ENCODE data around the gene FBXL22. TPM values are rescaled to one million over a fixed set of nuclear protein-coding genes. Genes with fewer than 3 reads are reported as not detected.

The FBXL22 gene
- polyA plus RNA-seq, 1 donor = 6.3 TPM

GRCh38 chr15:63630036-63630751 is 33.0 kb downstream of the FBXL22 start:
- no peaks in the 10 kb centered on the region for H3K4me1 ChIP-seq (ENCODE audit: control insufficient read depth, insufficient read depth, low read length)
- no peaks in the 10 kb centered on the region for H3K27me3 ChIP-seq (ENCODE audit: control insufficient read depth, insufficient read depth, low read length)
- H3K36me3 ChIP-seq (ENCODE audit: control insufficient read depth, insufficient read depth, low read length) = peaks cover 77% of the 10 kb centered on the region
- no peak overlapping the region for H3K4me3 ChIP-seq (ENCODE audit: low read length)
- 100% methylated on average over 2 of the region's 7 CpGs for WGBS (ENCODE audit: insufficient coverage, low lambda C conversion rate)
- no peak overlapping the region for H3K27ac ChIP-seq (ENCODE audit: low read length)
- no peaks in the 10 kb centered on the region for H3K9me3 ChIP-seq (ENCODE audit: control insufficient read depth, low read depth, low read length)
- no peak for DNase-seq

- H3K27me3 ChIP-seq (ENCODE audit: control insufficient read depth, insufficient read depth, low read length) = no peaks in the 10 kb centered on the region
- peaks cover 68% of the 10 kb centered on the region for H3K36me3 ChIP-seq (ENCODE audit: control insufficient read depth, insufficient read depth, low read length)
- H3K9me3 ChIP-seq (ENCODE audit: control insufficient read depth, low read depth, low read length) = no peaks in the 10 kb centered on the region
- 100% methylated on average over 1 of the region's 2 CpGs for WGBS (ENCODE audit: insufficient coverage, low lambda C conversion rate)
- no peak overlapping the region for H3K4me3 ChIP-seq (ENCODE audit: low read length)
- H3K27ac ChIP-seq (ENCODE audit: low read length) = no peak overlapping the region
- DNase-seq = no peak
- H3K4me1 ChIP-seq (ENCODE audit: control insufficient read depth, insufficient read depth, low read length) = no peaks in the 10 kb centered on the region
Observed at GRCh38 chr15:63633312-63633711, 36.1 kb downstream of the FBXL22 start.

GRCh38 chr15:63634154-63634553 is 37.0 kb downstream of the FBXL22 start:
- H3K36me3 ChIP-seq (ENCODE audit: control insufficient read depth, insufficient read depth, low read length) = peaks cover 69% of the 10 kb centered on the region
- H3K4me1 ChIP-seq (ENCODE audit: control insufficient read depth, insufficient read depth, low read length) = no peaks in the 10 kb centered on the region
- H3K27ac ChIP-seq (ENCODE audit: low read length) = no peak overlapping the region
- no peak for DNase-seq
- 80% methylated on average over 1 of the region's 1 CpG for whole genome bisulfite sequencing (ENCODE audit: insufficient coverage, low lambda C conversion rate)
- no peak overlapping the region for H3K4me3 ChIP-seq (ENCODE audit: low read length)
- no peaks in the 10 kb centered on the region for H3K27me3 ChIP-seq (ENCODE audit: control insufficient read depth, insufficient read depth, low read length)
- H3K9me3 ChIP-seq (ENCODE audit: control insufficient read depth, low read depth, low read length) = no peaks in the 10 kb centered on the region

GRCh38 chr15:63636518-63637061 is 39.4 kb downstream of the FBXL22 start:
- DNase-seq = no peak
- WGBS (ENCODE audit: insufficient coverage, low lambda C conversion rate) = no CpG with 5 or more reads among the region's 9 CpGs
- H3K4me1 ChIP-seq (ENCODE audit: control insufficient read depth, insufficient read depth, low read length) = no peaks in the 10 kb centered on the region
- H3K27ac ChIP-seq (ENCODE audit: low read length) = no peak overlapping the region
- no peaks in the 10 kb centered on the region for H3K9me3 ChIP-seq (ENCODE audit: control insufficient read depth, low read depth, low read length)
- H3K4me3 ChIP-seq (ENCODE audit: low read length) = no peak overlapping the region
- no peaks in the 10 kb centered on the region for H3K27me3 ChIP-seq (ENCODE audit: control insufficient read depth, insufficient read depth, low read length)
- H3K36me3 ChIP-seq (ENCODE audit: control insufficient read depth, insufficient read depth, low read length) = peaks cover 66% of the 10 kb centered on the region

DNA sequence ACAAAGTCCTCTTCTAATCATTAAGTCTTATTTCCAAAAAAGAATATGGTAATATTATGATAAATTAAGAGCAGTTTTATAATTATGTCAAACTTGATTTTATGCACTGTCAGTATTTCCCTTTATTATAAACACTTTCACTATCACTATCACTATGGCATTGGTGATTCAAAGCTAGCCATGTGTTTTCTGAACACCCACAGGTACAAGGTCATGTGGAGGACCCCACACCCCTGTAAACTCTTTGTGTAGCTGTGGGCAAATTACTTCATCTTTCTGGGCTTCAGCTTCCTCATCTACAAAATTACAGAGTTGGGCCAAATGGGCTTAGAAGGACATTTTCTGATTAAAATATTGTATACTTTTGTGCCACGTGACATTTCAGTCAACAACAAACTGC is 41.7 kb downstream of the FBXL22 start:
- no peaks in the 10 kb centered on the region for H3K9me3 ChIP-seq (ENCODE audit: control insufficient read depth, low read depth, low read length)
- H3K4me3 ChIP-seq (ENCODE audit: low read length) = no peak overlapping the region
- no peaks in the 10 kb centered on the region for H3K27me3 ChIP-seq (ENCODE audit: control insufficient read depth, insufficient read depth, low read length)
- WGBS (ENCODE audit: insufficient coverage, low lambda C conversion rate) = no CpG with 5 or more reads among the region's 1 CpG
- H3K27ac ChIP-seq (ENCODE audit: low read length) = no peak overlapping the region
- no peaks in the 10 kb centered on the region for H3K4me1 ChIP-seq (ENCODE audit: control insufficient read depth, insufficient read depth, low read length)
- H3K36me3 ChIP-seq (ENCODE audit: control insufficient read depth, insufficient read depth, low read length) = peaks cover 60% of the 10 kb centered on the region
- DNase-seq = no peak

DNA sequence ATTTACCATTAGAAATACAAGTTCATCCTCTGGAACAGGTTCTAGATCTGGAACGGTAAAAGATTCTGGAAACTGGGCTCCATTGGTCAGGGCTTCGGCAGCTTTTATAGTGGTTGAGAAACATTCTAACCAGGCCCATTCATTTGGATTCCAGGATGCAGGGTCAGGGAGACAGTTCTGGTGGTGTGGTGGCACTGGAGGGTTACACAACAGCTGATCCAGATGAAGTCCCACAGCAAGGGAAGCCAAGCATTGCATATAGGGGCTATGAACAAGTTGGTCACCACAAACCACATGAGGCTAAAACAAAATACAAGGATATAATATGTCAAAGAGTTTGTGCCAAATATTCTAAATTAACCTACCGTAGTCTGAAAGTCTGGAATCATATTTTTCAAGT is 43.0 kb downstream of the FBXL22 start:
- Histone ChIP-seq H3K4me1 (ENCODE audit: control insufficient read depth, insufficient read depth, low read length) (no peaks in the 10 kb centered on the region), H3K9me3 (ENCODE audit: control insufficient read depth, low read depth, low read length) (no peaks in the 10 kb centered on the region), H3K27ac (ENCODE audit: low read length) (no peak overlapping the region), H3K36me3 (ENCODE audit: control insufficient read depth, insufficient read depth, low read length) (peaks cover 62% of the 10 kb centered on the region), H3K4me3 (ENCODE audit: low read length) (no peak overlapping the region), H3K27me3 (ENCODE audit: control insufficient read depth, insufficient read depth, low read length) (no peaks in the 10 kb centered on the region)
- no peak for DNase-seq
- WGBS (ENCODE audit: insufficient coverage, low lambda C conversion rate) = 100% methylated on average over 1 of the region's 3 CpGs

Other genes starting within 250 kb of the FBXL22 start
- 1.0 TPM for gene CA12, start 215.5 kb upstream of the FBXL22 start, polyA plus RNA-seq
- 32.7 TPM for gene USP3, start 92.8 kb upstream of the FBXL22 start, polyA plus RNA-seq
- gene HERC1, start 236.6 kb downstream of the FBXL22 start, polyA plus RNA-seq = 51.1 TPM

All from large intestine (tissue), 3 donors.